NCI-H1694 treated with DMSO at 0.1 percent for 48 hours (cell line): ENCODE measurements around the gene SIGLEC6.
A peak's percentile ranks its signal among the peaks of the same experiment; 100 is the strongest.

Source experiments
- DNase-seq: peaks from one replicate; lab custom pipeline; 2025; lab: John Stamatoyannopoulos, UW

SIGLEC6 gene

DNA sequence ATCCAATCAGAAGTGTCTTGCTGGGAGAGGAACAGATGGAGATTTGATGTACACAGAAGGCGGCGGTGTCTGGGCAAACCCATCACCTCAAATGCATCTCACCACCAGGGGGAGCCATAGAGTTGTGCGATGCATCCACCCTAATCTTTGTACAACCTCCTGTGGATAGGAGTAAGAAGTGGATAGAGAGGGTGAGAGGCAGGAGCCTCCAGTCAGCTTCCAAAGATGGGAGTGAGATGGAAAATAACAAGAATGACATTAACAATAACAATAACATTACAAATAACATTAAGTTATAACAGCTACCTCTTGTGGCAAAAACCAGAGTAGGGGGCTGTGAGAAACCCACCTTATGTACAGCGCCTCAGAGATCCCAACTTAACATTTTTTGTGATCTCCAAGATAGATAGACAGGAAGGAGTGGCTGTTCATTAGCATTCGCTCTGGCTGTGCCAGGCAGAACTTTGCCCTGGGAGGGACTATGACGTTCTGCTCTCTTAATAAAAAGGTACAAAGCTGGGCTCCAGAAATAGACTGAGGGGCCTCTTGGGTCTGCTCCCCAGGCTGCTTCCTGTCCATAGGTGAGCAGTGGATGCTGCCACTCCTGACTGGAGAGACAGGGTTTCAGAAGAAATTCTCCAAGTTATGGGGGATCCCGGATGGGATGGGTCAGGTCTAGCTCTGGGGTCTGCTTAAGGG, 58.3 kb downstream of the SIGLEC6 start:
- peak; percentile 18 for DNase-seq

- DNase-seq, result no peak
Observed at GRCh38 chr19:51472607-51473006, 58.9 kb downstream of the SIGLEC6 start.

DNA sequence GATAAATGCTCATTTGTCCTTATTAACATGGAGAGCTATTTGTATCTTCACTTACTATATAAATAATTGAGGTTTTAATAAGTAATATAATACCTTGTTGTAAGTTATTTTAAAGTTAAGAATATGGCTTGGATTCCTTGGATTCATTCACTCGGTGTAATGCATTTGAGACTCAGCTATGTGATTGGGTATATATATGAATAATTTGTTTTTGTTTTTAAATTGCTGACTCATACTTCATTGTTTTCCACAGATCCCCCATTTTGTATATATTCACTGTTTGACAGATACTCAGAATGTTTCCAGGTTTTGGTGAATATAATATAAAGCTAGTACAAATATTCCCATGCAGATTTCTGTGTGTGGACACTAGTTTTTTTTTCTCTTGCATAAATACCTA, 59.9 kb downstream of the SIGLEC6 start:
- DNase-seq, result no peak

DNA sequence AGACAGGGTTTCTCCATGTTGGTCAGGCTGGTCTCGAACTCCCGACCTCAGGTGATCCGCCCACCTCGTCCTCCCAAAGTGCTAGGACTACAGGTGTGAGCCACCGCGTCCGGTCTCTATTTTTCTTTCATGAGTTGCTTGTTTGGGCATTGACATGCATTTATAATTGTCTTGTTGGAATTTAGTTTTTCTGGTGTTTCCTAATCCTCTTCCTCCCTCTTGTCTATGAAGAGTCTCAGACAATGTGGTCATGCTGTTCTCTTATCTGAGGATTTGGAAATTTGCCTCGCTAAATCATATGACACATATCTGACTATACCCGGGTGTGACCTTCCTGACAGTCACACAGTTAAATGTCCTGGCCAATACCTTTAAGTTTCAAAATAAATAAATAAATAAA, 60.5 kb downstream of the SIGLEC6 start:
- no peak for DNase-seq

DNA sequence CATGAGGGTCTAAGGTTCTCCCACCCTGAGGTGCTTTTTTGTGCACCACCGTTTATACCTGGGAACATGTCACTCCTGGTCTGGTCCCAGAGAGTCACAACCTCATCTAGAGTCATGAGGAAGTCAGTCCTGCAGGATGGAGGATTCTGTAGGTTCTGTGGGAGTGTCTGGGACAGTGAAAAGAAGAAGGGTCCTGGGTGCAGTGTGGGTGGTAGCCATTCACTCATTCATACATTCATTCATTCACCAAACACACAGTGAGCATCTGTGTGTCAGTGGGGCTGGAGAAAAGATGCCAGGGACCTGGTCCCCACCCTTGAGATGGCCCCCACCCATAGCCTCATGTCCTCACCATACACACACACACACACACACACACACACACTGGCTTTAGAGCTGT, 61.8 kb downstream of the SIGLEC6 start:
- no peak for DNase-seq

- no peak for DNase-seq
Observed at GRCh38 chr19:51469162-51469561, 62.3 kb downstream of the SIGLEC6 start.

- no peak for DNase-seq
Observed at GRCh38 chr19:51468545-51468920, 62.9 kb downstream of the SIGLEC6 start.

GRCh38 chr19:51467864-51468544, 63.5 kb downstream of the SIGLEC6 start:
- no peak for DNase-seq
